ENCODE data around the gene RTEL1.
"Not testable (repeated sequence)": the region's sequence is repeated elsewhere in the genome, so short reads cannot be mapped to it uniquely, and the experiment has no call there.

RTEL1 gene

DNA sequence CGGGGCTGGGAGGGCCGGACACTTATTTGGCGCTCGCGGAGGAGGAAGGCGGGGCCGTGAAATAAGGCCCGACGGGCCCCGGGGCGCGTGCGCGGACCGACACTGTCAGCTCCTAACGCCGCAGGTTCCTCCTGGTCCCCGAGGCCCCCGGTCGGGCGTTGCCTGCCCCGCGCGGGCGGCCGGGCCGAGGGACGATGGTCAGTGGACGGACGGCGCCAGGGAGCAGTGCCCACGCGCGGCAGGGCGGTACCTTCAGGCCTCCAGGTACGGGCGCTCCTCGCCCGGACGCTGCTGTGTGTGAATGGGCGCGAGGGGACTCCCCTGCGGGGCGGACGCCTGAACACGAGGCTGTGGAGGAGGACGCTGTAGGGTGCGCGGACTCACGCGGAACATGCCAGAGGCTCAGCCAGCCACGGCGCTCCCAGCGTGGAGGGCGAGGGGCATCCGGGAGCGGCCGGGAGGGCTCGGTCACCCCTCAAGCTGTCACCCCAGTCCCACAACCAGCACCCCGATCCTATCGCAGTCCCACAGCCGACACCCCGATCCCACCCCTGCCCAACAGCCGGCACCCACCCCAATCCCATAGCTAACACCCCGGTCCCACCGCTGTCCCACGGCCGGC, 30.9 kb upstream of the RTEL1 start:
- peak; percentile 92 for DNase-seq (ENCODE audit: low read depth)

DNA sequence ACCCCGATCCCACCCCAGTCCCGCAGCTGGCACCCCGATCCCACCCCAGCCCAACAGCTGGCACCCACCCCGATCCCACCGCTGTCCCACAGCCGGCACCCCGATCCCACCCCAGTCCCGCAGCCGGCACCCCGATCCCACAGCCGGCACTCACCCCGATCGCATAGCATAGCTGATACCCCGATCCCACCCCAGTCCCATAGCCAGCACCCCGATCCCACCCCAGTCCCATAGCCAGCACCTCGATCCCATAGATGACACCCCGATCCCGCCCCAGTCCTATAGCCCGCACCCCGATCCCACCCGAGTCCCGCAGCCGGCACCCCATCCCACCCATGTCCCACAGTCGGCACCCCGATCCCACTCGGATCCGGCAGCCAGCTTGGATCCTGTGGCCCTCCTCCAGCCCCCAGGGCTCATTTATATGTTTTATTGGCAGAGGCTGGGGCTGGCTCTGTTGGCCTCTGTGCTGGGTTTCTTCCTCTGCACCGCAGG, 30.3 kb upstream of the RTEL1 start:
- DNase-seq (ENCODE audit: low read depth): no peak

DNA sequence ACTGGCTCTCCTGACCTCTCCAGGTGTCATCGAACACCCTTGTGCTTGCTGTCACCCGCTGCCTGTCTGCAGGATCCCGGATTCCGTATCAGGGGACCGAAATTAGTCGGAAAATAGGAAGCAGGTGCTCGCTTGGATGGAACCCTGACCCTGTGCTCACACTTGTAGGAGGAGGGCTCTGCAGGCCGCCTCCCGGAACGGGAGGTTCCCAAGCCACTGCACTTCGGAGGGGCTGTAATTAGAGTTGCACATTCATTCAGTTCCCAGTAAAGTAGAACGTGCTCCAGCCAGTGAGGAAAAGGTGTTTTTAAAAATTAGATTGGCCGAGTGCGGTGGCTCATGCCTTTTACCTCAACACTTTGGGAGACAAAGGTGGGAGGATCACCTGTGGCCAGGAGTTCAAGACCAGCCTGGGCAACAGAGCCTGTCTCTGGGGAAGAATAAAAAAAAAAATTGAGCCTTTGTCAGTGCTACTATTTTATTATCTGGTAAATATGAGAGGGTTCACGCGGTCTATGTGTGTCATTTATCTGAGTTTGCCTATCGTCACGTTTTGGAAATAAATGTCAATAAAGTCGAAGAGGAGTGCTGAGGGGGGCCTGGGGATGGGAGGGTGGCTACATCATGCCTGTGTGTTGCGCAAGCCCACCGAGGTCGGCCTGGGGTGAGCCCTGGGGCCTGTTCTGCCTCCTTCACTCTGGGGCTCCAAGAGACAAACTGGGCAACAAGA, 29.7 kb upstream of the RTEL1 start:
- DNase-seq (ENCODE audit: low read depth): no peak

DNA sequence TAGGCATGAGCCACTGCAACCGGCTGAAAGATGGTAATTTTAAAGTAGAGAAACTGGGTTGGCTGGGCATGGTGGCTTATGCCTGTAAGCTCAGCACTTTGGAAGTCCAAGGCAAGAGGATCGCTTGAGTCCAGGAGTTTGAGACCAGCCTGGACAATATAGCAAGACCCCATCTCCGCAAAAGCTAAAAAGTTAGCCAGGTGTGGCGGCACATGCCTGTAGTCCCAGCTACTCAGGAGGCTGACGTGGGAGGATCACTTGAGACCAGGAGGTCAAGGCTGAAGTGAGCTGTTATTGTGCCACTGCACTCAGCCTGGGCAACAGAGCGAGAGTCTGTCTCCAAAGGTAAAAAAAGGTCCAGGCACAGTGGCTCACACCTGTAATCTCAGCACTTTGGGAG, 27.2 kb upstream of the RTEL1 start:
- not testable (repeated sequence) for DNase-seq (ENCODE audit: low read depth)

DNA sequence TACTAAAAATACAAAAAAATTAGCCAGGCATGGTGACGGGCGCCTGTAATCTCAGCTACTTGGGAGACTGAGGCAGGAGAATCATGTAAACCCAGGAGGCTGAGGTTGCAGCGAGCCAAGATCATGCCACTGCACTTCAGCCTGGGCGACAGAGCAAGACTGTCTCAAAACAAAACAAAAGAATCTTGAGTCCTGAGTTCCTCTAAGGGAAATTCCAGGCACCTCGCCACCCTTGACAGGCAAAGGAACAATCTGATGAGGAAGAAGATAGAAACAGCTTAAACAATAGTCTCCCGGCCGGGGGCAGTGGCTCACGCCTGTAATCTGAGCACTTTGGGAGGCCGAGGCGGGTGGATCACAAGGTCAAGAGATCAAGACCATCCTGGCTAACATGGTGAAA, 26.7 kb upstream of the RTEL1 start:
- DNase-seq (ENCODE audit: low read depth): not testable (repeated sequence)

DNA sequence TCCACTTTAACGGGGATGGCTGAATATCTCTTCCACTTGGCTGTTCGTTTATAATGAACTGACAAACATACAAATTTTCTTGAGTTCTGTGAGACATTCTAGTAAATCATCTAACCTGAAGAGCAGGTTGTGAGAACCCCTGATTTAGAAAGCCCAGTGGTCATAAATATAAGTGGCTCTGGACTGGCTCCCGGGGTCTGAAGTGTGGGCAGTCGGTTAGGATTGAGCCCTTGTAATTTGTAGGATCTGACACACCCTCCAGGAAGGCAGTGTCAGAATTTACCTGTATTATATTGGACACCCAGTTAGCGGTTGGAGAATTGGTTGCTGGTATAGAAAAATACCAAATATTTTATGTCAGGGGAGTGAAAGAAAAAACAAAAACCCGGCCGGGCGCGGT, 24.4 kb upstream of the RTEL1 start:
- no peak for DNase-seq (ENCODE audit: low read depth)

DNA sequence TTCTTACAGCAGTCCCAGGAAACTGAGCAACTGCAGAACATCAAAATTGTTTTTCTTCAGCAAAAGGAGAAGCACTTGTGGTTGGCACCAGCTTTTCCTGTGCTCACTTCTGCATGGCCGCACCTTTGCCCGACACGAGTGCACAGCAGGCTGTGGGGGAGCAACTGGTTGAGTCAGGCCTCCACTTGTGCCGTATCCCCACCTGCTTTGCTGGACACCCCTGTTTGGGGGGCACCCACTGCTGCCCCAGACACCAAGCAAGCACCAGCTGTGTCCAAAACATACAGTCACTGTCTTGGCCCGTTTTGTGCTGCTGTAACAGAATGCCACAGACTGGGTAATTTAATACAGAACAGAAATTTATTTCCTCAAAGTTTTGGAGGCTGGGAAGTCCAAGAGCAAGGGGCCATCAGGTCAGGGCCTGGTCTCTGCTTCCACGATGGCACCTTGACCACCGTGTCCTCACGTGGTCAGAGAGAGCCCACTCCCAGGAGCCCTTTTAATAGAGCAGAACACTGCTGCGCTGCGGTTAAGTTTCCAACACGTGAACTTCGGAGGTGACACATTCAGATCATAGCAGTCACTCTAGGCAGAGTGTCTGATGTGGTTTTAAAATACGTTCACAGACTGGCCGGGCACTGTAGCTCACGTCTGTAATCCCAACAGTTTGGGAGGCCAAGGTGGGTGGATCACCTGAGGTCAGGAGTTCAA, 22.5 kb upstream of the RTEL1 start:
- DNase-seq (ENCODE audit: low read depth): no peak

DNA sequence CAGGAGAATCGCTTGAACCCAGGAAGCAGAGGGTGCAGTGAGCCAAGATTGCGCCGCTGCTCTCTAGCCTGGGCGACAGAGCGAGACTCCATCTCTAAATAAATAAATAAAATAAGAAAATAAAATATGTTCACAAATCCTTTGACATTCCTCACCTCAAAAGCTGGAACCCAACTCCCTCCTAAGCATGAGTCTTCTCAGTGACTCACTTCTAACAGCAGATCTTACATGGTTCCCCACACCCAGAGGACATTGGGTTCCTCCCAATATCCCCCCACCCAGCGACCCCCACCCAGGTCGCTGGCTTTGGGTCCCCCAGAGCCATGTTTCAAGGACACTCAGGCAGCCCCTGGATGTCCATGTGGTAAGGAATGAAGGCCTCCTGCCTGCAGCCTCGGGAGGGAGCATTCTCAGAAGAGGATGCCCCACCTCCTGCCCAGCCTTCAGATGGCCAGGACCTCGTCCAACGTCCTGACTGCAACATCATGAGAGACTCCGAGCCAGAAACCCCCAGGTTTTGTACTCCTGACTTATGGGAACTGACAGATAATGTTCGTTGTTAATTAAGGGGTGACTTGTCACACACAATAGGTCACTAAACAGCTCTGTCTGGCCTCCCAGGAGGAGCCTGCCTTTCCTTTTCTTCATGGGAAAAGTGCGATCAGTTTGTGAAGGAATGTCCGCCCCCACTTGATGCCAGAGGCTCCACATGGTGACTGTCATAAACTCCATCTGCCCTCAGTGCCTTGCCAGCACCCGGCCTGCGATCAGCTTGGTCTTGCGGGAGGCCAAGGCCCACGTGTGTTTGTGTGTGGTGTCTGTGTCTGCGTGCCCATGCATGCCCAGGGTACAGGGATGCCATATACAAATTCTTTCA, 21.1 kb upstream of the RTEL1 start:
- no peak for DNase-seq (ENCODE audit: low read depth)

- DNase-seq (ENCODE audit: low read depth): no peak
These were observed 18.8 kb upstream of the RTEL1 start for GRCh38 chr20:63639093-63639975.

DNA sequence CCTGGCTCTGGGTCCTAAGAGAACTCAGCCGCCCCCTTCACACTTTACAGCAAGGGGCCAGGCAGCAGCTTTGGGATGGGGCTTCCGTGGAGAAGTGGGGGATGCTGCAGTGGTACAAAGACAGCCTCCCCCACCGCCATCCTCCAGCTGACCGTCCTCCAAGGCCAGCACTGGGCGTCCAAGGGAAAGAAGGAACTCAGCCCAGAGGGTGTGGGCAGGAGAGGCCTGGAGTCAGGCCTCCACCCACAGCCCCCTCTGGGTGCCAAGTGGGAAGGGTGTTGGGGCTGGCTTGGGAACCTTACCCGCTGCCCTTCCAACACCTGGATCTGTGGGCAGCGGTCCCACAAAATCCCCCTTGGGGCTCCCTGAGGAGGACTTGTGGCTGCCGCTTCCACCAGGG, 18.0 kb upstream of the RTEL1 start:
- no peak for DNase-seq (ENCODE audit: low read depth)

- not testable (repeated sequence) for DNase-seq (ENCODE audit: low read depth)
These were observed 17.4 kb upstream of the RTEL1 start for GRCh38 chr20:63640686-63641085.

GRCh38 chr20:63641146-63641791, 16.8 kb upstream of the RTEL1 start:
- no peak for DNase-seq (ENCODE audit: low read depth)

GRCh38 chr20:63641792-63642523, 16.2 kb upstream of the RTEL1 start:
- DNase-seq (ENCODE audit: low read depth): peak; percentile 98

DNA sequence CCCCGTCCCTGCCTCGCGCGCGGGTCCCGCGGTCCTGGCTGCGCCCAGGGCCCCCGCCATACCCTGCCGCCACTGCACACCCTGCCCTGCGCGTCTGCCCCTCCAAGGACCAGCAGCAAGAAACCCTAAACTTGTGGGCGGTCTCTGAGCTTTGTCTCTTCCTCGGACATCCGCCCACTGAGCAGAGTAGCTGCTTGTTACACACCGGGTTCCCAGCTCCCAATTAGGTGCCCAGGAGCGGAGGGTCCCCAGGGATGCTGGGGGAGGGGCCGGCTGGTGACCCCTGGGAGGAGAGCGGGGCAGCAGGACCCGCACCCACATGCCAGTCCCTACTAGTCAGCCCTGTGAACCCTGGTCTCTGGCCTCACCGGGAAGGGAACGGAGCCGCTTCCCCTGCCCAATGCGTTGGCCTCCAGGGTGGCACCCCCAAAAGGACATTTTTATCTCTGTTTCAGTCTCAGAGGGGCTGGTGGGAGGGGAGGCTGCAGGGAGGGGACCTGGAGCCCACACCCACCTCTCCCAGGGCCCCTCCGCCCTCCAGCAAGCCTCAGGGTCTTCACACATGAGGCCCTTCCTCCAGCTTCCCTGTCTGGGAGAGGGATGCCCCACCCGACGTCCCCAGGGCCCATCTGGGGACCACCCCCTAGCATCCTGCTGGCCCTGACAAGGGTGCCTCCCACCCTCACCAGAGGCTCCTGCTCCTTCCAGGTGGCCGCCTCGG, 15.4 kb upstream of the RTEL1 start:
- no peak for DNase-seq (ENCODE audit: low read depth)

DNA sequence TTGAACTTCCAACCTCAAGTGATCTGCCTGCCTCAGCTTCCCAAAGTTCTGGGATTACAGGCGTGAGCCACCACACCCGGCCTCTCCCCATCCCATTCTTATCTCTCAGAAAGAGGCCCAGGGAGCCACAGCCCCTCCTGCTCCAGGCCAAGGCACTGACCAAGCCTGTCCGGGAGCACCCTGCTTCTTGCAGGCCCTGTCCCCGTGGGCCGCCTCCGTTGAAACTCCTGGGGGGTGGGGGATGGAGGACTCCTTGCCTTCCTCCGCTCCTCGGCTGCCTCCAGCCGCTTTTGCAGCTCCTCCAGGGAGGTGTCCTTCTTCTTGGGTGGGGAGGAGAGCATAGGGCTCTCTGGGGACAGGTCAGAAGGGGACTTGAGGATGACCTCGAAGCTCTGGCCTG, 14.6 kb upstream of the RTEL1 start:
- DNase-seq (ENCODE audit: low read depth): no peak

DNA sequence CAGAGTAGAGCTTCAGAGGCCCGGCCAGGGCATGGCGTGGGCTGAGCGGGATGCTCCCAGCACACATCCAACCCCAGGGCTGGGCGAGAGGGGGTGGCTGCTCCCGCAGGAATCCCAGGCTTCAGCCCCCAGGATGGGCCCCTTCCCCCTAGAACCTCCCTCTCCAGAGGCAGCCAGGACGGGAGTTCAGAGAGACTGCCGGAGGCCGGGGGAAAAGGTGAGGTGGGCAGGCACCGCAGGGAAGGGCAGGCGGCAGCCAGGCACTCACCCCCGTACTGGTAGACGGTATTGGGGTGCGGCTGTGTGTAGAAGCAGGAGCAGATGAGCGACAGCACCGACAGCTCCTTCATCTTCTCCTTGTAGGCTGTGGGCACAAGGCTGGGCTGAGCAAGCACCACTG, 14.2 kb upstream of the RTEL1 start:
- DNase-seq (ENCODE audit: low read depth): no peak

- DNase-seq (ENCODE audit: low read depth): no peak
These were observed 12.9 kb upstream of the RTEL1 start for GRCh38 chr20:63645218-63645617.

- no peak for DNase-seq (ENCODE audit: low read depth)
These were observed 9.9 kb upstream of the RTEL1 start for GRCh38 chr20:63648190-63648589.

- DNase-seq (ENCODE audit: low read depth): no peak
These were observed 9.1 kb upstream of the RTEL1 start for GRCh38 chr20:63648895-63649589.

Data from stimulated activated CD8-positive, alpha-beta memory T cell treated with anti-CD3 and anti-CD28 coated beads, Interleukin-15, amount 100 ng/mL, for 24 hours (primary cell).